ENCODE results near the gene SLC35E1. TPM values are rescaled to one million over a fixed set of nuclear protein-coding genes. Genes with fewer than 3 reads are reported as not detected.
A peak's percentile ranks its signal among the peaks of the same experiment; 100 is the strongest.

SLC35E1 gene
- total RNA-seq, 1 experiment from 2014 or later, result 35.8 TPM

- H3K27ac ChIP-seq (ENCODE audit: insufficient read length, low read depth, low read length), result no peak overlapping the region
- H2BK5ac ChIP-seq (ENCODE audit: insufficient read length, low read length), result no peak overlapping the region
- no peak overlapping the region for H2BK120ac ChIP-seq (ENCODE audit: low read depth, low read length, poor library complexity, severe bottlenecking)
- H4K20me1 ChIP-seq (ENCODE audit: control insufficient read depth, insufficient read depth, insufficient read length), result no peaks in the 10 kb centered on the region
- Mint-ChIP-seq H3K4me1 (peaks cover 8 to 13% of the 10 kb centered on the region in 2 experiments), H3K36me3 (ENCODE audit: insufficient read depth in 1 of 3, low read depth in 3 of 3) (peaks cover 7 to 23% (median 18%) of the 10 kb centered on the region in 3 experiments; a peak in 5 of 7 replicates), H3K27me3 (ENCODE audit: low read depth) (no peaks in the 10 kb centered on the region), H3K27ac (peak overlapping the region in 1 of 3 experiments; percentile 29; a peak in 2 of 7 replicates), H3K4me3 (no peak overlapping the region; a peak in 1 of 5 replicates), H3K9me3 (no peaks in the 10 kb centered on the region)
- no peaks in the 10 kb centered on the region for H3K9me3 ChIP-seq (ENCODE audit: control insufficient read depth, low read depth, low read length)
- no peak overlapping the region for H2BK20ac ChIP-seq (ENCODE audit: low read depth, low read length, poor library complexity, severe bottlenecking)
- H2BK12ac ChIP-seq (ENCODE audit: insufficient read length, low read depth, low read length), result no peak overlapping the region
- no peak overlapping the region for H2BK15ac ChIP-seq (ENCODE audit: low read depth, low read length)
- H3K4ac ChIP-seq (ENCODE audit: low read depth, low read length), result no peak overlapping the region
- no peak overlapping the region for H3K9ac ChIP-seq (ENCODE audit: extremely low read depth, insufficient read length, low read length)
- peaks cover 6% of the 10 kb centered on the region; the same call in 1 of the 2 replicates for H3K79me2 ChIP-seq (ENCODE audit: insufficient read depth, low read length)
- H3K56ac ChIP-seq (ENCODE audit: insufficient read length, low read depth, low read length), result no peak overlapping the region
- no CpG with 5 or more reads among the region's 4 CpGs for WGBS (ENCODE audit: extremely low coverage, insufficient read length, low lambda C conversion rate)
- H3K79me1 ChIP-seq (ENCODE audit: insufficient read depth, low read depth, low read length, poor library complexity, severe bottlenecking), result peaks cover 9% of the 10 kb centered on the region
- no peak overlapping the region for H3K23ac ChIP-seq (ENCODE audit: insufficient read length, low read depth, low read length)
- no peak for DNase-seq
- H3K4me2 ChIP-seq (ENCODE audit: insufficient read depth, insufficient read length, low read length), result no peak overlapping the region
- no peak overlapping the region for H3T11ph ChIP-seq (ENCODE audit: low read length)
- no peak overlapping the region for H3K14ac ChIP-seq (ENCODE audit: insufficient read depth, low read length)
- no peaks in the 10 kb centered on the region for H3K27me3 ChIP-seq (ENCODE audit: insufficient read depth, low read length)
- no peak for TF ChIP-seq CTCF (conservative IDR thresholded peaks at IDR 0.05)
- H3K23me2 ChIP-seq (ENCODE audit: insufficient read length, low read depth, low read length, poor library complexity, severe bottlenecking), result no peaks in the 10 kb centered on the region
- no peak overlapping the region for H2AK5ac ChIP-seq (ENCODE audit: insufficient read length, low read length)
- H4K91ac ChIP-seq (ENCODE audit: insufficient read length, low read depth, low read length), result no peak overlapping the region
- no peak overlapping the region for H2AFZ ChIP-seq (ENCODE audit: low read length)
- H4K5ac ChIP-seq (ENCODE audit: insufficient read length, low read depth, low read length), result no peak overlapping the region
- no peak overlapping the region for H4K8ac ChIP-seq (replicated peaks; ENCODE audit: insufficient read length, low read depth, low read length)
- H3K18ac ChIP-seq (ENCODE audit: insufficient read length, low read depth, low read length), result no peak overlapping the region
- peaks cover under 1% of the 10 kb centered on the region for H3K4me1 ChIP-seq (ENCODE audit: insufficient read depth, low read length)
Observed at GRCh38 chr19:16579381-16579780, 7.2 kb upstream of the SLC35E1 start.
